Endothelial cell of umbilical vein (primary cell): ENCODE results near the gene MGST3. TPM values are rescaled to one million over a fixed set of nuclear protein-coding genes. Genes with fewer than 3 reads are reported as not detected.
A peak's percentile ranks its signal among the peaks of the same experiment; 100 is the strongest.

Experiments
- BruUV-seq: library from RNA; stranded (reverse); fragments of 400-500 nt; replicated peaks from 2 replicates; lab custom pipeline; 2021; lab: Mats Ljungman, UMichigan
- CTCF ChIA-PET: fragments of 300-600, 350-600 bp; sonication (Branson Sonifier 250); formaldehyde crosslinking; loops from one replicate; lab custom pipeline; 2021; ENCODE audit warnings: antibody characterized with exemption, inconsistent platforms; lab: Charles Lee
- POLR2A ChIA-PET: fragments of 300-600, 350-600 bp; sonication (Branson Sonifier 250); formaldehyde crosslinking; loops from one replicate; lab custom pipeline; 2021; ENCODE audit warnings: antibody characterized with exemption, inconsistent platforms; lab: Charles Lee
- DNase-seq: peaks from one replicate; pipeline ENCODE4 v3.0.0-alpha.2; 2011; ENCODE audit warnings: low read depth, low spot score
- FAIRE-seq: peaks from 2 replicates; lab custom pipeline; 2011; peaks lifted over from hg19 to GRCh38; lab: Jason Lieb, UNC
- H2AFZ ChIP-seq: 2 replicates; pipeline ENCODE4 v1.6.0; 2012; ENCODE audit warnings: low read depth, low read length, control low read depth, inconsistent platforms
- H3K27ac ChIP-seq: 2 replicates; pipeline ENCODE4 v1.5.1; 2011; ENCODE audit warnings: low read depth, mild to moderate bottlenecking, control low read depth, low read length, moderate library complexity; ENCODE audit not compliant: insufficient read depth
- H3K27me3 ChIP-seq, 2 experiments: 2 replicates each; pipeline versions ENCODE4 v1.6.0 to v1.6.1; 2011; ENCODE audit warnings: low read length in 2 of 2, mixed read lengths in 1 of 2; ENCODE audit not compliant: control insufficient read depth in 2 of 2, insufficient read depth in 2 of 2
- H3K36me3 ChIP-seq, 2 experiments: 2 replicates in 1 of 2; 3 replicates in 1 of 2; pipeline ENCODE4 v1.5.1; 2011; ENCODE audit warnings: low read length in 2 of 2, mild to moderate bottlenecking in 1 of 2, moderate library complexity in 1 of 2; ENCODE audit not compliant: control insufficient read depth in 2 of 2, insufficient read depth in 2 of 2; ENCODE audit errors: extremely low read depth in 1 of 2
- H3K4me1 ChIP-seq: 3 replicates; pipeline ENCODE4 v1.5.1; 2011; ENCODE audit warnings: mild to moderate bottlenecking, low read length; ENCODE audit not compliant: control insufficient read depth, insufficient read depth; ENCODE audit errors: extremely low read depth
- H3K4me2 ChIP-seq: 2 replicates; pipeline ENCODE4 v1.6.1; 2011; ENCODE audit warnings: low read length, control low read depth, mixed read lengths; ENCODE audit not compliant: insufficient read depth
- H3K4me3 ChIP-seq, 3 experiments: fragments of 200-600 bp in 1 of 3; sonication (generic), shearing (Covaris generic) in 1 of 3; replicated peaks in 1 of 3; 2 replicates each; pipeline ENCODE4 v1.5.1; 2011 to 2016; ENCODE audit warnings: control low read depth in 3 of 3, low read length in 3 of 3, mild to moderate bottlenecking in 2 of 3, inconsistent platforms in 1 of 3, low read depth in 1 of 3, moderate library complexity in 1 of 3; ENCODE audit not compliant: insufficient read depth in 1 of 3
- H3K79me2 ChIP-seq: 2 replicates; pipeline ENCODE4 v1.6.0; 2012; ENCODE audit warnings: low read length, inconsistent platforms; ENCODE audit not compliant: control insufficient read depth, insufficient read depth
- H3K9ac ChIP-seq: replicated peaks from 2 replicates; pipeline ENCODE3; 2011; ENCODE audit warnings: low read length, control low read depth; ENCODE audit not compliant: insufficient read depth; ENCODE audit errors: extremely low read depth
- H3K9me1 ChIP-seq: replicated peaks from 3 replicates; pipeline ENCODE4 v1.6.0; 2011; ENCODE audit warnings: mild to moderate bottlenecking, low read length; ENCODE audit not compliant: control insufficient read depth, insufficient read depth; ENCODE audit errors: extremely low read depth
- H3K9me3 ChIP-seq: replicated peaks from 2 replicates; pipeline ENCODE4 v1.5.1; 2012; ENCODE audit warnings: low read length, inconsistent platforms; ENCODE audit not compliant: control insufficient read depth, insufficient read depth
- H4K20me1 ChIP-seq: replicated peaks from 2 replicates; pipeline ENCODE3; 2011; ENCODE audit warnings: mild to moderate bottlenecking, low read length; ENCODE audit not compliant: control insufficient read depth, insufficient read depth; ENCODE audit errors: extremely low read depth
- CTCF ChIP-seq, 2 donors: IDR thresholded peaks; 1 replicate in 1 of 2; 2 replicates in 1 of 2; pipeline ENCODE4 v1.5.1; 2011; ENCODE audit warnings: low read length in 2 of 2, mild to moderate bottlenecking in 2 of 2, moderate library complexity in 2 of 2, control low read depth in 1 of 2, inconsistent platforms in 1 of 2, low read depth in 1 of 2; ENCODE audit not compliant: insufficient read depth in 1 of 2; ENCODE audit errors: extremely low read depth in 1 of 2
- EZH2 ChIP-seq: IDR thresholded peaks from 2 replicates; pipeline ENCODE4 v1.6.1; 2012; ENCODE audit warnings: borderline replicate concordance, low read depth, mild to moderate bottlenecking, moderate library complexity, low read length, inconsistent platforms; ENCODE audit not compliant: severe bottlenecking
- FOS ChIP-seq: IDR thresholded peaks from 2 replicates; pipeline ENCODE4 v1.6.1; 2011; ENCODE audit warnings: mild to moderate bottlenecking, low read length, moderate library complexity, borderline replicate concordance; ENCODE audit not compliant: insufficient read depth
- GATA2 ChIP-seq: IDR thresholded peaks from 2 replicates; pipeline ENCODE4 v1.7.0; 2011; ENCODE audit warnings: low read depth, mild to moderate bottlenecking, moderate library complexity, mixed read lengths, low read length; ENCODE audit not compliant: insufficient read length, insufficient read depth
- JUN ChIP-seq: IDR thresholded peaks from 2 replicates; pipeline ENCODE4 v1.6.1; 2011; ENCODE audit warnings: borderline replicate concordance, low read depth; ENCODE audit not compliant: insufficient read length, insufficient read depth
- MAX ChIP-seq: IDR thresholded peaks from 2 replicates; pipeline ENCODE4 v1.6.1; 2011; ENCODE audit not compliant: insufficient read depth, insufficient read length
- MYC ChIP-seq: IDR thresholded peaks from one replicate; pipeline ENCODE4 v1.6.1; 2011; ENCODE audit warnings: mild to moderate bottlenecking, low read depth, low read length
- POLR2A ChIP-seq: IDR thresholded peaks from 2 replicates; pipeline ENCODE4 v1.6.1; 2012; ENCODE audit warnings: low read depth, mild to moderate bottlenecking, control low read depth, low read length
- POLR2AphosphoS5 ChIP-seq: IDR thresholded peaks from 2 replicates; pipeline ENCODE4 v1.6.1; 2012; ENCODE audit warnings: low read depth, mild to moderate bottlenecking, control low read depth, low read length, moderate library complexity; ENCODE audit not compliant: insufficient read depth
- dilution Hi-C: fragments of 300-500 bp; cut with MboI; formaldehyde crosslinking; loops from one replicate; pipeline ENCODE4 v1.15.0; 2019; ENCODE audit warnings: low sequenced_read_pairs; ENCODE audit not compliant: extremely low pct_ligation_motif_present
- intact Hi-C: fragments of 100-400 bp; cut with micrococcal nuclease; formaldehyde crosslinking; loops from one replicate; pipeline ENCODE4 v1.10.0; 2022
- polyA plus RNA-seq, 4 experiments: library from polyadenylated mRNA; depleted of rRNA in 3 of 4; stranded (reverse) in 3 of 4; unstranded in 1 of 4; fragments of >200 nt; gene quantifications; 2 replicates each; pipeline versions ENCODE4 v1.2.1 to v1.2.3, GENCODE V29; 2011 to 2012; ENCODE audit warnings: missing spikeins in 1 of 4
- total RNA-seq: library from RNA; stranded (reverse); gene quantifications from 2 replicates; pipeline ENCODE4 v1.2.3, GENCODE V29; 2021

MGST3 gene
- total and polyA plus RNA-seq, 2 donors (not counting 3 experiments of a cell fraction or from before 2014, with no cell fraction given), result 164 to 288 TPM

- dilution Hi-C loops, result no loop called here
- no peaks in the 10 kb centered on the region for H3K79me2 ChIP-seq
- peak; percentile 87 for FAIRE-seq
These were observed 33.0 kb upstream of the MGST3 start for GRCh38 chr1:165597883-165598675.

More at GRCh38 chr1:165597883-165598675, 33.0 kb upstream of the MGST3 start:
- H3K4me3 ChIP-seq, result peak overlapping the region; percentile 4 to 62 (median 58)
- CTCF ChIA-PET, result interaction anchor here (0.7 to 3.0 kb wide), 13 partner anchors 100 to 881 kb away, joined by 3 to 27 read pairs (median 6); partner anchors contain the start of gene ALDH9A1
- H3K27ac ChIP-seq, result peak overlapping the region; percentile 87
- TF ChIP-seq CTCF (IDR thresholded peaks at IDR 0.05; ENCODE audit: extremely low read depth in 1 of 2, insufficient read depth in 1 of 2, low read depth in 1 of 2, low read length in 2 of 2), result no peak
- TF ChIP-seq FOS, result peak; percentile 43
- peak; percentile 28 for TF ChIP-seq POLR2AphosphoS5
- TF ChIP-seq JUN, result no peak
- TF ChIP-seq MAX, result peak; percentile 38
- TF ChIP-seq GATA2, result no peak
- TF ChIP-seq MYC, result no peak
- no peak for TF ChIP-seq POLR2A
- TF ChIP-seq EZH2, result no peak
- peaks cover 11 to 19% of the 10 kb centered on the region in 2 experiments for H3K27me3 ChIP-seq
- POLR2A ChIA-PET, result no interaction called here
- DNase-seq, result peak; percentile 99
- peak overlapping the region; percentile 77 for H3K9ac ChIP-seq
- intact Hi-C loops, result loop anchor here (1.0 kb wide), 1 partner anchor 33 kb away; the partner anchor contains the start of gene MGST3
- H3K4me2 ChIP-seq, result peak overlapping the region; percentile 79
- TSS peak; percentile 91 for BruUV-seq
- no peaks in the 10 kb centered on the region for H3K9me1 ChIP-seq
- H2AFZ ChIP-seq, result peak overlapping the region; percentile 92
- no peaks in the 10 kb centered on the region for H3K36me3 ChIP-seq
- H4K20me1 ChIP-seq, result no peaks in the 10 kb centered on the region
- no peaks in the 10 kb centered on the region for H3K9me3 ChIP-seq
- peaks cover 10% of the 10 kb centered on the region for H3K4me1 ChIP-seq
